HG03342 (cell line): ENCODE measurements around the gene WDR62.
"Not testable (repeated sequence)": the region's sequence is repeated elsewhere in the genome, so short reads cannot be mapped to it uniquely, and the experiment has no call there.

ENCODE experiments used
- ATAC-seq: cut with Tn5 transposase; IDR thresholded peaks from one replicate; pipeline ENCODE4 v1.9.1; 2021; ENCODE audit warnings: mild to moderate bottlenecking, moderate library complexity; ENCODE audit not compliant: unreplicated experiment

WDR62 gene

DNA sequence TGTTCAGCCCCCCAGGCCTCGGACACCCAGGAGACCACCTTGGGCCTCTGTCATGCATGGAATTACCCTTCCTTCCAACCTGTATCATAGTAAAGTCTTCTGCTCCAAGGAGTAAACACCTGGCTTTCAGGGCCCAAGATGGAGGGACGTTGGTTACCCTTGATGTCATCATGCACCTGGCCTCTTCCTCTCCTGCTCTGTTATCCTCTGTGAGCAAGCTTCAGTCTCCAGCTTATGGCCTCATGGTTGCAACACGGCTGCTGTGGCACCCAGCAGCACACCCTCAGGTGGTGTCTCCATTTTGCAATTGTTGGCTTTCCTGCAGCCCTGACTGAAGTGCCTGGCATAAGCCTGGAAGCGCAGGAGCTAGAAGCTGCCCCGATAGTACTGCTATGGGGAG, 52.3 kb downstream of the WDR62 start:
- no peak for ATAC-seq

- ATAC-seq: no peak
Observed at GRCh38 chr19:36108684-36109083, 54.0 kb downstream of the WDR62 start.

GRCh38 chr19:36110487-36111199, 55.9 kb downstream of the WDR62 start, which contains the start of gene OVOL3:
OVOL3 (plus strand) TSS chr19:36111143; CDS start chr19:36111203, 60 bp downstream.
- ATAC-seq: no peak

- ATAC-seq: no peak
Observed at GRCh38 chr19:36111200-36111539, 56.5 kb downstream of the WDR62 start.

DNA sequence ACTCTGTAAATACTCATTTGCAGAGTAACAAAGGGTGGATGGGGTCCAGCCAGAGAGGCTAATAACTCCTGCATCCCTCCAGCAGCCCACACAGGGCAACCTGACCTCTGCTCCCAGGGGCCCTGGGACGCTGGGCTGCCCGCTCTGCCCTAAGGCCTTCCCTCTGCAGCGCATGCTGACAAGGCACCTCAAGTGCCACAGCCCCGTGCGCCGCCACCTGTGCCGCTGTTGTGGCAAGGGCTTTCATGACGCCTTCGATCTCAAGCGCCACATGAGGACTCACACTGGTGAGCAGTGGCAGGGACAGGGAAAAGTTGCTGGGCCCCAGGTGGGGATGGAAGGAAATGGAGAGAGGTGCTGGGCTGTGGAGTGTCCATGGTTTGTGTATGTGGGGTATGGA, 58.0 kb downstream of the WDR62 start:
- no peak for ATAC-seq

- ATAC-seq: no peak
Observed at GRCh38 chr19:36113425-36113824, 58.7 kb downstream of the WDR62 start.

GRCh38 chr19:36113894-36114720, 59.4 kb downstream of the WDR62 start:
- no peak for ATAC-seq

DNA sequence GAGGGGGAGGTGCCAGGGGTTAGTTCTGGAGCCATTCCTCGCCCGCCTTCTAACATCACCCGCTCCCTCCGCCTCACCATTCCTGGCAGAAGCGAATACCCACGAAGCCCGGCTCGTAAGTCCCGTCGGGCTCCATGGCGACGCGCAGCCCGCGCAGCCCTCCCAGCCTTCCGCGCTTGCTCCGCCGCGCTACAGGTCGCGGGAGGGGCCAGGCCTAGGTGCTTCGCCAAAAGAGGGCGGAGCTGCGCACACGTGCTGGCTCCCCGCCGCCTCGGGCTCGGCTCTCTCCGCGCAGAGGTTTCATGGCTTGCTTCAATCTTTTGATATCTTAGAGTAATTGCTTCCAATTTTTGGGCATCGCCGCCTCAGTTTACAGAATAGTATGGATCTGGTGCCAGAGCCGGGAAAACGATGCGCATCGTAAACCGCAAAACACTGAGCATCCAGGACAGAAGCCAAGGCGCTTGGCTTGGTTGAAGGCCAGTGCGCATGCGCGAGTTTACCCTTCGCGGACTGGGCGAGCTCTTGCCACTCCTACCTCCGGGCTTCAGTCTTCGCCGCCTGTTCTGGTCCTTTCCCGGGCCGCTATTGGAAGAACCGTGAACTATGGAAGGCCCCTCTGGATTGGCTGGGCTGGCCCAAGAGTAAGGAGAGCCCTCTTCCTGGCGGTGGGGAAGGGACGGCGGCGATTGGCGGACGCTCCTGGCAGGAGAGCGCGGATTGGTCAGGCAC, 60.2 kb downstream of the WDR62 start, which contains the start of gene POLR2I:
TSS of gene POLR2I (minus strand) at position 155 of the 732 bp plus-strand sequence. CDS start at position 136, 19 bp downstream.
- peak; percentile 81 for ATAC-seq

DNA sequence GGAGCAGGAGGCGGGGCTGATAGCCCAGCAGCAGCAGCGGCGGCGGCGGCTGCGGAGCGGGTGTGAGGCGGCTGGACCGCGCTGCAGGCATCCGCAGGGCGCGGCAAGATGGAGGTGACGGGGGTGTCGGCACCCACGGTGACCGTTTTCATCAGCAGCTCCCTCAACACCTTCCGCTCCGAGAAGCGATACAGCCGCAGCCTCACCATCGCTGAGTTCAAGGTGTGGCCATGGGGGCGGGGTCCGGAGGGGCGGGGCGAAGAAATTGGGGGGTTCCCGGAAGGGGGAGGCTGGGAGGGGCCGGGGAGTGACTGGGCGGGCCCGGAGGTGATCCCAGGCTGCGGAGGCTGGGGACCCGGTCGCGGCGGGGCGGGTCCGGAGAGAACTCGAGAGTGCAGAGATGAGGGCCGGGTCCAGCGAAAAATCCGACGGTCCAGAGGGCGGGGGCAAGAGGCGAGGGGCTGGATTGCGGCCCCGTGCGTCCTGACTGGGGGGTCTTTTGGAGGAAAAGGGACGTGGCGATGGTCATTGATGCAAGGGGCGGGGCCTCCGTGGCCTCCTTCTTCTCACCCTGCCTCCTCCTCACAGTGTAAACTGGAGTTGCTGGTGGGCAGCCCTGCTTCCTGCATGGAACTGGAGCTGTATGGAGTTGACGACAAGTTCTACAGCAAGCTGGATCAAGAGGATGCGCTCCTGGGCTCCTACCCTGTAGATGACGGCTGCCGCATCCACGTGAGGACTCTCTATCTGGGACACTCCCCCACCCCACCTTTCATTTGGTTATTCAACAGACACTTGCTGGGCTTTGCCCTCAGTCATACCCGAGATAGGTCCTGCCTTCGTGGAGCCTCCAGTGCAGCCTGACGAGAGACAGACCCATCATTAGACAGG, 61.0 kb downstream of the WDR62 start, which contains the start of gene TBCB:
TSS of gene TBCB (plus strand) at position 16 of the 891 bp plus-strand sequence. CDS start at position 109, 93 bp downstream.
- peak; percentile 28 for ATAC-seq

DNA sequence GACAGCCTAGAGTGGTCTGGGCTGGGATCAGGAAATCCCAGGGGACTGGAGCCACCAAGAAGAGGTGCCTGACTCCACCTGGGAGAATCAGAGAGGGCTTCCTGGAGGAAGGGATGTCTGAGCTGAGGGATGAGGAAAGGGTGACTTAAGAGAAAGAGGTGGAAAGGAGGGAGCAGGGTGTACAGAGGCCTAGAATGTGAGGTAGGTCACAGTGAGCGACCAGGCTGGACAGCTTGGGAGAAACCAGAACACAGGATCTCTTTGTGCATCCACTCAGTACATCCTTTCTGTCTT, 61.6 kb downstream of the WDR62 start:
- no peak for ATAC-seq

DNA sequence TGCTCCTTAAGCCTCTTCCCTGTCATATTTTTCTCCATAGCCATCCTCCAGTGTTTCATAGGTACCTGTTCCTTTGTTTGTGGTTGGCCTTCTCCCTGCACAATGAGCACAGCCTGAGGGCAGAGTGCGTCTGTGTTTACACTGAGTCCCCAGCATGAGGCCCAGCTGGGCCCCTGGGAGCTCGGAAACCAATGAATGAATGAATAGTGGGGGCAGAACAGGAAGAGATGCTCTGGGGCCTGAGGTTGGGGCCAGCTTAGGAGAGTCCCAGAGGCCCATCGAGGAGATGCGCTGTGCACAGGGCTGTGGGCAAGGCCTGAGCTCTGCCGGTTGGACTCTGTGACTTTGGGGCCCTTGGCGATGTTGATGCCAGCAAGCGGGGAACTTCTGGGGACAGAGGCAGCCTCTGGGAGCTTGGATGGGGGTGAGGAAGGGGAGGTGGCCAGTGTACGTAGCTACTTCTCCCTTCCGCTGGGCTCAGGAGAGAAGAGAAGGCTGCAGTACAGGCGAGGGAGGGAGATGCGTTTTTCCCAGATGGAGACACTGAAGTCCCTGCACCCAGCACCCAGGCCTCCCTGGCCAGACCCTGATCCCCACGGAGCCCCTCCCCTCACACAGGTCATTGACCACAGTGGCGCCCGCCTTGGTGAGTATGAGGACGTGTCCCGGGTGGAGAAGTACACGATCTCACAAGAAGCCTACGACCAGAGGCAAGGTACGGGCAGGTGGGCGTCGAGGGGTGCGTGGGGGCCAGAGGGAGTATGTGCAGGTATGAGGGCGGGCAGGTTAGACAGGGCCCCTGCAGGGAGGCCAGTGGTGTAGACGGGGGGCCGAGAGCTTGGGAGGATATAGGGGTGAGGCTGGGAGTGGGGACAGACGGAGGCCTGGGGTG, 65.6 kb downstream of the WDR62 start:
- ATAC-seq: no peak

DNA sequence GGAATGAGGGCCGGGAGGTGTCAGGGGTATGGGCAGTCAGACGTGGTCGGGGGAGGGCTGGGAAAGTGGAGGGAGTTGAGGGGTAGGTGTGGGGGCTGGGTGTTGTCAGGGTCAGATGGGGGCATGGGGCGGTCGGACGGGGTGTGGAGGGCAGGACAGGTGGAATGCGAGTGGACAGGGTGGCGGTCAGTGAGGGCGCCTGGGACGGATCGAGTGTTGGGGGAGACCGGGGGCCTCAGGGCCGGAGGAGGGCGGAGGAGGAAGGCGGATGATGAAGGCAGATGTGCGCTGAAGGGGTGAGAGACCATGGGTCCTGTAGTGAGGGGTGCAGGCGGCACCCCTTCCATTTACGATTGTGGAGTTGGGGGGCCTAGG, 66.3 kb downstream of the WDR62 start:
- ATAC-seq: no peak

DNA sequence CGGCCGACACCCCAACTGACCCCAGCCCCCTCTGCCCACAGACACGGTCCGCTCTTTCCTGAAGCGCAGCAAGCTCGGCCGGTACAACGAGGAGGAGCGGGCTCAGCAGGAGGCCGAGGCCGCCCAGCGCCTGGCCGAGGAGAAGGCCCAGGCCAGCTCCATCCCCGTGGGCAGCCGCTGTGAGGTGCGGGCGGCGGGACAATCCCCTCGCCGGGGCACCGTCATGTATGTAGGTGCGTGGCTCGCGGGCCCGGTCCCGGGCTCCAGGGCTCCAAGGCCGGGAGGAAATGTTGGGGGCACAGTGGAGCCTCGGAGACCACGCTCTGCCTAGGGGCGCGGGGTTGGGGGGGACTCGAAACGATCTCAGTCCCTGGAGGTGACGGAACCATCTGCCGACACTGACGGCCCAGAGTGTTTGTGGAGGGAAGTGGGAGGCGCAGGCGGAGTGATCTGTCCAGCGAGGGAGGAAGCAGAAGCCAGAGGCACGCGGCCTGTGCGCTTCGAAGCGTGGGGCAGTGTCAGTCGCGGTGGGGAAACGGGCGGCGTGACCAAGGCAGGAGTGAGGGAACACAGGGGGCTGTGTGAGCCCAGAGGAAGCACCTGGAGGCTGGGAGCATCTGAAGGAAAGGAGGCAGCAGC, 66.9 kb downstream of the WDR62 start:
- no peak for ATAC-seq

DNA sequence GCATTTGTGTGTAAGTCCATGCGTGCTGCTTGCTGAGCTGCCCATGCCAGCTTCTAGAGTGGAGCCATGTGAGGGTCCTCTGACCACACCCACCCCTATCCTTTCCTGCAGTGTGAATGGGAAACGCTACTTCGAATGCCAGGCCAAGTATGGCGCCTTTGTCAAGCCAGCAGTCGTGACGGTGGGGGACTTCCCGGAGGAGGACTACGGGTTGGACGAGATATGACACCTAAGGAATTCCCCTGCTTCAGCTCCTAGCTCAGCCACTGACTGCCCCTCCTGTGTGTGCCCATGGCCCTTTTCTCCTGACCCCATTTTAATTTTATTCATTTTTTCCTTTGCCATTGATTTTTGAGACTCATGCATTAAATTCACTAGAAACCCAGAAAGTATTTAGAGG, 70.9 kb downstream of the WDR62 start:
- ATAC-seq: no peak

- ATAC-seq: peak; percentile 15
Observed at GRCh38 chr19:36128392-36128736, 73.7 kb downstream of the WDR62 start.

GRCh38 chr19:36131221-36131620, 76.5 kb downstream of the WDR62 start:
- not testable (repeated sequence) for ATAC-seq

DNA sequence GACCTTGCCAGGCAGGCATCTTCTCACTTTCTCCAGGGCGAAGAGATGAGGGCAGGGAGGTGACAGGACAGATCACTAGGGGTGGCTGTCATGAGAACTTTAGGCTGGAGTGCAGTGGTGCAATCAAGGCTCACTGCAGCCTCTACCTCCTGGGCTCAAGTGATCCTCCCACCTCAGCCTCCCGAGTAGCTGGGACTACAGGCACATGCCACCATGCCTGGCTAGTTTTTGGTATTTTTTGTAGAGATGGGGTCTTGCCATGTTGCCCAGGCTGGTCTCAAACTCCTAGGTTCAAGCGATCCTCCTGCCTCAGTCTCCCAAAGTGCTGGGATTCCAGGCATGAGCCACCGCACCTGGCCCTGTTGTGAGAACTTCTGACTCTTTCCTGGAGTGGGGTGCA, 80.2 kb downstream of the WDR62 start:
- ATAC-seq: not testable (repeated sequence)

DNA sequence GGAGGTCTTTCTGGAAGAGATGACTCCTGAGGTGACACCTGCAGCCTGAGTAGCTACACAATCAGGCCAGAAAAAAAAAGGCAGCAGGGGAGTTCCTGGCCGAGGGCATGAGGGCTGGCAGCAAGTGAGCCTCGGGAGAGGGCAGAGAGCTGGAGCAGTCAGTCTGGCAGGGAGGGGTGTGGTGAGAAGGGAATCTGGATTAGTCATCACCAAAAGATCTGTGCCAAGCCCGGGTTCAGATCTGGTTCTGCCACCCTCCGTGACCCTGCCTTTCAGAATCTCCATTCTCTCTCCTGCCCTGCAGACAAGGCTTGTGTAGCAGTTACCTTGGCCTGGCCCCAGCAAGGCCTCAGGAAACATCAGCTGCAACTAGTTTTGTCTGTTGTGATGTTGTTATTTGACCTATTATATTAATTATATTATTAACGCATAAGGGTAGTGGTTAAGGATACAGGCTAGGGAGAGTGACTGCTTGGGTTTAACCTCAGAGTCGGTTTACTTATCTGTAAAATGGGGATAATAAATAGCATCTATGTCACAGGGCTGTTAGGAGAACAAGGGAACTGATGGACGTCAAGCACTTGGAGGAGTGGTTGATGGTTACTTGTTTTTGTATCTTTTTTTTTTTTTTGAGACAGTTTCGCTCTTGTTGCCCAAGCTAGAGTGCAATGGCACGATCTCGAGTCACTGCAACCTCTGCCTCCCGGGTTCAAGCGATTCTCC, 82.4 kb downstream of the WDR62 start:
- no peak for ATAC-seq

DNA sequence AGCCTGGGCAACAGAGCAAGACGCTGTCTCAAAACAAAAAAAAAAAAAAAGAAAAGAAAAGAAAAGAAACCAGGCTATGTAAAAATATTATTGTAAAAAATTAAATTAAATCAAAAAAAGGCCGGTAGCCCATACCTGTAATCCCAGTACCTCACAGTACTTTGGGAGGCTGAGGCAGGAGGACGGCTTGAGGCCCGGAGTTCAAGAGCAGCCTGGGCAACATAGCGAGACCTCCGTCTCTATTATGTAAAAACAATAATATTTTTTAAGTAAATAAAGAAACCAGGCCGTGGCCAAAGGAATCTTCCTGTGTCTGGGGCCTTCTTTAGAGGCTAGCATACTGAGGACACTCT, 84.4 kb downstream of the WDR62 start:
- no peak for ATAC-seq
